HG03064 (cell line): ENCODE measurements around the gene TTBK2.
A peak's percentile ranks its signal among the peaks of the same experiment; 100 is the strongest.
"Not testable (repeated sequence)": the region's sequence is repeated elsewhere in the genome, so short reads cannot be mapped to it uniquely, and the experiment has no call there.

ENCODE experiments used
- ATAC-seq: cut with Tn5 transposase; IDR thresholded peaks from one replicate; pipeline ENCODE4 v1.9.1; 2021; ENCODE audit warnings: low read depth; ENCODE audit not compliant: unreplicated experiment

Gene TTBK2

GRCh38 chr15:42920519-42921341 is at the start of gene TTBK2:
TTBK2 (minus strand) TSS chr15:42920778; CDS start chr15:42878617, 42,161 bp downstream.
- ATAC-seq, result peak; percentile 85

GRCh38 chr15:42964476-42964875 is 43.9 kb upstream of the TTBK2 start:
- no peak for ATAC-seq

- no peak for ATAC-seq
Measured at GRCh38 chr15:42955518-42955917, 34.9 kb upstream of the TTBK2 start.

- ATAC-seq, result no peak
Measured at GRCh38 chr15:42954291-42954690, 33.7 kb upstream of the TTBK2 start.

- not testable (repeated sequence) for ATAC-seq
Measured at GRCh38 chr15:42948898-42949297, 28.3 kb upstream of the TTBK2 start.

- no peak for ATAC-seq
Measured at GRCh38 chr15:42940527-42940926, 19.9 kb upstream of the TTBK2 start.

GRCh38 chr15:42939841-42940240 is 19.3 kb upstream of the TTBK2 start:
- ATAC-seq, result no peak

GRCh38 chr15:42937143-42937542 is 16.6 kb upstream of the TTBK2 start:
- ATAC-seq, result no peak

GRCh38 chr15:42933886-42934667 is 13.5 kb upstream of the TTBK2 start:
- no peak for ATAC-seq

GRCh38 chr15:42932833-42933515 is 12.4 kb upstream of the TTBK2 start:
- ATAC-seq, result no peak

- no peak for ATAC-seq
Measured at GRCh38 chr15:42931702-42932486, 11.3 kb upstream of the TTBK2 start.

GRCh38 chr15:42929306-42929848 is 8.8 kb upstream of the TTBK2 start:
- no peak for ATAC-seq

- ATAC-seq, result no peak
Measured at GRCh38 chr15:42921342-42921731, 759 bp upstream of the TTBK2 start.

GRCh38 chr15:42919799-42920518 is 619 bp downstream of the TTBK2 start:
- ATAC-seq, result peak; percentile 21

GRCh38 chr15:42919308-42919707 is 1.3 kb downstream of the TTBK2 start:
- ATAC-seq, result no peak

GRCh38 chr15:42918047-42918446 is 2.5 kb downstream of the TTBK2 start:
- ATAC-seq, result no peak

- no peak for ATAC-seq
Measured at GRCh38 chr15:42915654-42916315, 4.8 kb downstream of the TTBK2 start.

GRCh38 chr15:42914728-42915497 is 5.7 kb downstream of the TTBK2 start:
- ATAC-seq, result no peak
